Measurements from ENCODE around the gene PDLIM1. TPM values are rescaled to one million over a fixed set of nuclear protein-coding genes. Genes with fewer than 3 reads are reported as not detected.

PDLIM1 gene
- total and polyA plus RNA-seq, 10 of the 15 experiments (the other 5 are each of a cell fraction or from before 2014, with no cell fraction given), result 95.7 to 714 (median 309) TPM

- intact Hi-C loops (cut with micrococcal nuclease; ENCODE audit: unreplicated experiment) (no loop called here), in situ Hi-C loops (cut with MboI) (no loop called here)
- ChIA-PET POLR2A (interaction anchor here (1.0 to 3.7 kb wide), 2 partner anchors 13 to 15 kb away, joined by 3 to 17 read pairs; no protein-coding TSS in a partner anchor), SMC1A (ENCODE audit: uncharacterized antibody, unreplicated experiment) (interaction anchor here (0.7 to 4.0 kb wide), 5 partner anchors 11 to 53 kb away, joined by 3 to 40 read pairs (median 6); no protein-coding TSS in a partner anchor), RAD21 (ENCODE audit: unreplicated experiment) (interaction anchor here (0.7 to 3.3 kb wide), 5 partner anchors 16 to 64 kb away, joined by 3 to 13 read pairs (median 3); no protein-coding TSS in a partner anchor), CTCF (interaction anchor here (0.8 kb wide), 1 partner anchor 63 kb away, joined by 4 read pairs; no protein-coding TSS in a partner anchor)
- Histone ChIP-seq H3K4me1 (ENCODE audit: control insufficient read depth, insufficient read depth, low read length) (peaks cover 25% of the 10 kb centered on the region), H3K9me3 (replicated peaks; ENCODE audit: control insufficient read depth, insufficient read depth, low read length) (no peaks in the 10 kb centered on the region), H3K9ac (ENCODE audit: control insufficient read depth, insufficient read depth, low read length) (peak overlapping the region; percentile 50; the same call in 1 of the 2 replicates), H2AFZ (ENCODE audit: control insufficient read depth, low read depth, low read length) (peak overlapping the region; percentile 91), H3K79me2 (ENCODE audit: control insufficient read depth, insufficient read depth, low read length) (no peaks in the 10 kb centered on the region), H3K27ac (ENCODE audit: control insufficient read depth, insufficient read depth) (peak overlapping the region; percentile 82), H3K27me3 (replicated peaks in 1 of 2; ENCODE audit: control insufficient read depth in 2 of 2, insufficient read depth in 2 of 2, low read length in 1 of 2) (no peaks in the 10 kb centered on the region), H4K20me1 (ENCODE audit: control insufficient read depth, insufficient read depth) (no peaks in the 10 kb centered on the region), H3K4me2 (ENCODE audit: control insufficient read depth, insufficient read depth) (peak overlapping the region; percentile 84), H3K36me3 (ENCODE audit: control insufficient read depth in 2 of 2, insufficient read depth in 2 of 2, low read length in 1 of 2) (no peaks in the 10 kb centered on the region), H3K4me3 (peak overlapping the region; percentile 42; the same call in 1 of the 2 replicates)
- no TSS peak for BruUV-seq (replicated peaks)
- no peak for DNase-seq (ENCODE audit: low read depth, low spot score)
- peak; percentile 86 for ATAC-seq
- peak; percentile 23 for FAIRE-seq
- WGBS (ENCODE audit: insufficient coverage, insufficient replicate concordance, low lambda C conversion rate, missing lambda C conversion rate), result 0% methylated on average over 1 of the region's 1 CpG
- TF ChIP-seq SRF (IDR thresholded peaks at IDR 0.05; ENCODE audit: low read depth in 2 of 2, low read length in 2 of 2) (peak in 1 of 2 experiments; percentile 67; a peak in 1 of 4 replicates), CUX1 (IDR thresholded peaks at IDR 0.05; ENCODE audit: insufficient replicate concordance, low read depth, low read length) (no peak), YY1 (IDR thresholded peaks at IDR 0.05; ENCODE audit: low read depth, low read length) (peak; percentile 14; the same call in 1 of the 2 replicates)
These were observed 19.2 kb upstream of the PDLIM1 start for GRCh38 chr10:95309958-95310357.

Measured in GM12878 (cell line).